A549 (cell line): ENCODE results near the gene DTX1. TPM values are rescaled to one million over a fixed set of nuclear protein-coding genes. Genes with fewer than 3 reads are reported as not detected.
A peak's percentile ranks its signal among the peaks of the same experiment; 100 is the strongest.

Experiments used
- ATAC-seq, 2 experiments: fragments of 200-7000 bp in 1 of 2; fragments of >200 bp in 1 of 2; cut with Nextera tagmentation in 1 of 2; cut with Tn5 transposase in 1 of 2; 3 replicates each; pipeline versions ENCODE4 v1.8.0 to v1.9.1; 2018 to 2020; ENCODE audit warnings: mild to moderate bottlenecking in 1 of 2, moderate library complexity in 1 of 2
- CTCF ChIA-PET: fragments of 300-600 bp; sonication (Branson Sonifier 250); formaldehyde crosslinking; extraction: SDS; loops from one replicate; lab custom pipeline; 2021; ENCODE audit warnings: antibody characterized with exemption, inconsistent platforms; lab: Yijun Ruan, JAX
- POLR2A ChIA-PET: fragments of 350-600 bp; formaldehyde crosslinking; extraction: SDS; loops from one replicate; lab custom pipeline; 2021; ENCODE audit warnings: antibody characterized with exemption, inconsistent platforms; lab: Yijun Ruan, JAX
- DNase-seq, 2 experiments: peaks; one replicate each; pipeline versions ENCODE4 v3.0.0 to v3.0.0-alpha.2; 2011 to 2016; ENCODE audit warnings: low read depth in 1 of 2, low spot score in 1 of 2
- FAIRE-seq: peaks from 2 replicates; lab custom pipeline; 2011; peaks lifted over from hg19 to GRCh38; lab: Jason Lieb, UNC
- H3K27ac ChIP-seq, 2 experiments: fragments of >200 bp; sonication (Bioruptor Twin); formaldehyde crosslinking; 3 replicates each; pipeline ENCODE4 v1.5.1; 2016 to 2017
- H3K4me1 ChIP-seq: fragments of >200 bp; sonication (Bioruptor Twin); formaldehyde crosslinking; 3 replicates; pipeline ENCODE4 v1.6.1; 2016
- H3K4me2 ChIP-seq: fragments of >200 bp; sonication (Bioruptor Twin); formaldehyde crosslinking; 3 replicates; pipeline ENCODE4 v1.6.1; 2016
- H3K4me3 ChIP-seq: fragments of >200 bp; sonication (Bioruptor Twin); formaldehyde crosslinking; 3 replicates; pipeline ENCODE4 v1.5.1; 2016
- H3K9me3 ChIP-seq: fragments of >200 bp; sonication (Bioruptor Twin); formaldehyde crosslinking; 3 replicates; pipeline ENCODE4 v1.6.1; 2016
- CHD4 ChIP-seq: fragments of 200-600 bp; sonication (generic); IDR thresholded peaks from 2 replicates; pipeline ENCODE4 v1.6.1; 2016; ENCODE audit warnings: antibody characterized with exemption, mild to moderate bottlenecking, borderline replicate concordance
- CTCF ChIP-seq: fragments of >200 bp; sonication (Bioruptor Twin); formaldehyde crosslinking; IDR thresholded peaks from 3 replicates; pipeline ENCODE4 v1.5.1; 2016
- E2F6 ChIP-seq: IDR thresholded peaks from 2 replicates; pipeline ENCODE4 v1.6.1; 2012; ENCODE audit warnings: low read depth, borderline replicate concordance
- ELK1 ChIP-seq: fragments of 150-350 bp; IDR thresholded peaks from 2 replicates; pipeline ENCODE4 v1.6.1; 2014; ENCODE audit warnings: low read depth, mild to moderate bottlenecking, low read length
- EP300 ChIP-seq, 2 experiments: fragments of >200 bp; sonication (Bioruptor Twin); formaldehyde crosslinking; IDR thresholded peaks; 2 replicates in 1 of 2; 3 replicates in 1 of 2; pipeline ENCODE4 v1.6.1; 2016 to 2017
- FOSL2 ChIP-seq, 2 experiments: fragments of 450-650 bp in 1 of 2; fragments of >200 bp in 1 of 2; sonication (Bioruptor Twin) in 1 of 2; formaldehyde crosslinking; IDR thresholded peaks; 2 replicates each; pipeline versions ENCODE4 v1.5.0 to v1.6.1; 2016 to 2020; ENCODE audit warnings: mild to moderate bottlenecking in 1 of 2, moderate library complexity in 1 of 2
- HMGXB4 ChIP-seq: fragments of 250-450 bp; sonication (Bioruptor Pico); IDR thresholded peaks from 2 replicates; pipeline ENCODE4 v1.5.0; 2021; ENCODE audit warnings: mild to moderate bottlenecking, moderate library complexity, borderline replicate concordance
- KDM1A ChIP-seq: fragments of 200-600 bp; sonication (generic); IDR thresholded peaks from 2 replicates; pipeline ENCODE4 v1.6.1; 2016; ENCODE audit warnings: low read depth, mild to moderate bottlenecking
- MAX ChIP-seq: IDR thresholded peaks from 2 replicates; pipeline ENCODE4 v1.6.1; 2012
- MAZ ChIP-seq: fragments of 150-350 bp; IDR thresholded peaks from 2 replicates; pipeline ENCODE4 v1.6.1; 2014; ENCODE audit warnings: antibody characterized with exemption, low read depth, low read length, borderline replicate concordance
- NR3C1 ChIP-seq: fragments of >200 bp; sonication (Bioruptor Twin); formaldehyde crosslinking; IDR thresholded peaks from 3 replicates; pipeline ENCODE4 v1.6.1; 2017
- PBX3 ChIP-seq: IDR thresholded peaks from 2 replicates; pipeline ENCODE4 v1.6.1; 2012
- PHF8 ChIP-seq: fragments of 200-600 bp; sonication (generic); IDR thresholded peaks from 2 replicates; pipeline ENCODE4 v1.6.1; 2016; ENCODE audit warnings: low read depth, mild to moderate bottlenecking, antibody characterized with exemption, moderate library complexity, borderline replicate concordance
- POLR2A ChIP-seq: IDR thresholded peaks from 2 replicates; pipeline ENCODE4 v1.6.1; 2012; ENCODE audit warnings: mild to moderate bottlenecking, low read length
- RARB ChIP-seq: fragments of 250-450 bp; sonication (Bioruptor Pico); IDR thresholded peaks from 2 replicates; pipeline ENCODE4 v1.8.0; 2021; ENCODE audit warnings: mild to moderate bottlenecking, moderate library complexity
- SMC3 ChIP-seq: fragments of >200 bp; sonication (Bioruptor Twin); formaldehyde crosslinking; IDR thresholded peaks from 3 replicates; pipeline ENCODE4 v1.6.1; 2018; ENCODE audit warnings: inconsistent platforms
- ZNF302 ChIP-seq: fragments of 250-450 bp; sonication (Bioruptor Pico); IDR thresholded peaks from 2 replicates; pipeline ENCODE4 v1.9.0; 2021; ENCODE audit warnings: inconsistent platforms, mild to moderate bottlenecking, moderate library complexity
- WGBS: methylation state at CpG from one replicate; pipeline ENCODE4 v1.1.6; 2017; ENCODE audit errors: missing lambda C conversion rate; 5-methylcytosine and 5-hydroxymethylcytosine counted together
- polyA plus RNA-seq, 4 experiments: library from polyadenylated mRNA; depleted of rRNA in 3 of 4; stranded (reverse); fragments of >200 nt; fragmentation: RNase III in 1 of 4; extraction: RNeasy Plus Mini Kit Qiagen cat#74134 plus additional on column Dnase treatment in 1 of 4; gene quantifications; 2 replicates in 3 of 4; 3 replicates in 1 of 4; pipeline ENCODE4 v1.2.3, GENCODE V29; 2011 to 2017

The DTX1 gene
- polyA plus RNA-seq, 2 of the 4 experiments (the other 2 are of a cell fraction) = 0.28 to 0.37 TPM

GRCh38 chr12:113070117-113070906, 13.8 kb downstream of the DTX1 start:
- no peak for ATAC-seq
- TF ChIP-seq SMC3 (no peak), KDM1A (0 out of 2 replicates have a peak, but pooled peaks have one; percentile 20)
- POLR2A ChIA-PET = no interaction called here

GRCh38 chr12:113071135-113072112, 14.9 kb downstream of the DTX1 start:
- DNase-seq = no peak
- peak overlapping the region; percentile 19; the same call in 1 of the 3 replicates for H3K4me2 ChIP-seq
- WGBS = 63% methylated on average over 20 of the region's 21 CpGs
- H3K9me3 ChIP-seq = no peaks in the 10 kb centered on the region
- no peak overlapping the region for H3K27ac ChIP-seq
- no peak for ATAC-seq
- CTCF ChIA-PET = interaction anchor here (0.6 to 3.0 kb wide), 9 partner anchors 10 to 391 kb away, joined by 3 to 22 read pairs (median 4); no protein-coding TSS in a partner anchor
- H3K4me3 ChIP-seq = no peak overlapping the region
- POLR2A ChIA-PET = no interaction called here
- peaks cover 8% of the 10 kb centered on the region for H3K4me1 ChIP-seq
- TF ChIP-seq ELK1 (no peak), PBX3 (no peak), POLR2A (no peak), MAX (no peak), ZNF302 (CRISPR knock-in tag) (no peak)
- TF ChIP-seq, all 56 proteins: peak for 0
- FAIRE-seq = no peak

More at GRCh38 chr12:113070117-113070906, 13.8 kb downstream of the DTX1 start:
- DNase-seq (no peak), FAIRE-seq (no peak)
- CTCF ChIA-PET = interaction anchor here (0.9 to 3.0 kb wide), 9 partner anchors 11 to 170 kb away, joined by 3 to 22 read pairs (median 4); no protein-coding TSS in a partner anchor
- Histone ChIP-seq H3K4me2 (no peak overlapping the region), H3K4me1 (peaks cover 8% of the 10 kb centered on the region), H3K4me3 (no peak overlapping the region), H3K27ac (no peak overlapping the region), H3K9me3 (no peaks in the 10 kb centered on the region)
- 50% methylated on average over 14 of the region's 15 CpGs for WGBS

GRCh38 chr12:113072136-113072535, 15.6 kb downstream of the DTX1 start:
- POLR2A ChIA-PET = no interaction called here
- WGBS = 54% methylated on average over 3 of the region's 3 CpGs
- H3K9me3 ChIP-seq = no peaks in the 10 kb centered on the region
- peak; percentile 12 to 22; a peak in 2 of 6 replicates for ATAC-seq
- TF ChIP-seq PHF8 (no peak), E2F6 (no peak), NR3C1 (no peak), FOSL2 (IDR thresholded peaks at IDR 0.05) (no peak), FOSL2 (CRISPR knock-in tag; IDR thresholded peaks at IDR 0.05) (peak; percentile 12; the same call in 1 of the 2 replicates)
- H3K4me3 ChIP-seq = no peak overlapping the region
- FAIRE-seq = no peak
- peaks cover 8% of the 10 kb centered on the region for H3K4me1 ChIP-seq
- no peak overlapping the region for H3K27ac ChIP-seq
- CTCF ChIA-PET = interaction anchor here (1.6 to 3.0 kb wide), 4 partner anchors 9 to 81 kb away, joined by 3 to 22 read pairs (median 6); no protein-coding TSS in a partner anchor
- DNase-seq = no peak
- H3K4me2 ChIP-seq = peak overlapping the region; percentile 19; the same call in 1 of the 3 replicates

GRCh38 chr12:113073586-113073985, 17.1 kb downstream of the DTX1 start:
- H3K9me3 ChIP-seq = no peaks in the 10 kb centered on the region
- 62% methylated on average over 3 of the region's 3 CpGs for WGBS
- H3K27ac ChIP-seq = no peak overlapping the region
- no peak overlapping the region for H3K4me2 ChIP-seq
- ChIA-PET POLR2A (no interaction called here), CTCF (interaction anchor here (1.9 to 2.8 kb wide), 3 partner anchors 25 to 79 kb away, joined by 6 to 12 read pairs (median 7); no protein-coding TSS in a partner anchor)
- peaks cover 8% of the 10 kb centered on the region for H3K4me1 ChIP-seq
- H3K4me3 ChIP-seq = no peak overlapping the region
- ATAC-seq = no peak
- no peak for FAIRE-seq
- no peak for DNase-seq
- TF ChIP-seq CTCF (no peak), EP300 (IDR thresholded peaks at IDR 0.05) (no peak), RARB (CRISPR knock-in tag) (no peak), MAZ (no peak), CHD4 (no peak), PHF8 (no peak), HMGXB4 (no peak)
